Islet precursor cell (in vitro differentiated cells): ENCODE results near the gene PARD3B.

Experiments
- DNase-seq: peaks from one replicate; pipeline ENCODE4 v3.0.0-alpha.2; 2018

The PARD3B gene

DNA sequence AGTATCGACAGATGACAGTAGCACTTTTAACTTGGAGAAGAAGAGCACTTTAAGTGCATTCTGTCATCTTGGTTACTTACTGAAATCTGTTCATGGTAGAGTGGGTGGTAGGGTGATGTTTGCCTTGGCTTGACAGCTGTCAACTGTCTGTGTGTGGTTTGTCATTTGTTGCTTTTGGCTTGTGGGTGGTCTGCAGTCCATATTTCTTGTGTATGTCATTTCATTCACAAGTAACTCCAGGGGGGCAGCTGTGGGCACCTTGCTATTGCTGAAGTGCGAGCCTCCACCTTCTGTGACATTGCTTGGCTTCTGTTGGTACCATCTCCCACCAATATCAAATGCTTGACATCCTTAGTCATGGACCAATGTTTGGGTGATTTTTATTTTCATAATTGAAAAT lies 825.5 kb downstream of the PARD3B start:
- DNase-seq = no peak

DNA sequence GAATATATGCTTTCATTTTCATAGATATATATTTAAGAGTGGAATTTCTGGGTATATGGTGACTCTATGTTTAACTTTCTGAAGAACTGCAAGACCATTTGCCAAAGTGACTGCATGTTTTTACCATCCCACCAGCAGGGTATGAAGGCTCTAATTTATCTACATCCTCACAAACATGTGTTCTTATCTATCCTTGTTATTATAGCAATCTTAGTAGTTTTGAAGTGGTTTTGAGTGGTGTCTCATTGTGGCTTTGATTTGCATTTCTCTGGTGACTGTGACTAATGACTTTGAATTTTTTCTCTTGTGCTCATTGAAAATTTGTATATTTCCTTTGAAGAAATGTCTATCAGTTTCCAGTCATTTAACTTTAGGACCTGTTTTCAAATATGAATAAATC lies 826.9 kb downstream of the PARD3B start:
- no peak for DNase-seq

DNA sequence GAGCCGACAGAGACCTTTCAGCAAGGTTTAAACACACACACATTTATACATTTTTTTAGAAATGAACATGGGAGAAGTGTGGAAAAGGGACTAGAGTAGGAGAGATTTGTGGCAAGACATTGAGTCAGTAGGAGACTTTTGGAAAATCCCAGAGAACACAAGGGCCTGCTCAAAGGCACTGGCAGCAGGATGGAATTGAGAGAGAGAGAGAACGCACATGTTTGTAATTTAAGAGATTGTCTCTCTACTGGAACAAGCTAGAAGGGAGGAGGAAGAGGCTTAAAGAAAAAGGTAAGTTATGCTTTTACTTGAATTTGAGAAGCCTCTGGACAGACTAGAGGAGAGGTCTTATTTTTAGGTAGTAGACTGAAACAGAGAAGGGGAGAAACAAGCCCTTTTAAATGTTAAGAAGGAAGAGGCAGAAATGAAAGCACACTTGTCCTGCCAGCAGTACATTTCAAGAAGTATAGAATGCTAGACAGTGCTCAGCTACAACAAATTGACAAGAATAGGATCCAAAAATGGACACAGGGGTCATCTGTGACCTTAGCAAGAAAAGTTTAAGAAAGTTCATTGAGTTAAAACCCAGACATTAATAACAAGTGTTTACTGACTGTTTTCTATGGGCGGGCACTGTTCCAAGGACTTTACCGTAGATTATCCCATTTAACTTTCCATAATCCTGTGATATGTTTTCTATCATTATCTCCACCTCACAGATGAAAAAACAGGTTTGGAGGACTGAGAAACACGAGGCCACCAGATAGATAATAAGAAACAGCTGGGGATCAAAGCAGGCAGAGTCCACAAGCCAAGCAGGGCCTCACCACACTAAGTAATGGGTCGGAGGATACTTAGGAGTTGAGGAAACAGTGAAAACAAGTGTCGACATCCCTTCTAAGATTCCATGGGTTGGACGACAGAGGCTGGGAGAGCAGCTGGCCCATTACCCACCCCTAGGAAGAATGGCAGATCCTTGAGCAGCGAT lies 830.5 kb downstream of the PARD3B start:
- no peak for DNase-seq

DNA sequence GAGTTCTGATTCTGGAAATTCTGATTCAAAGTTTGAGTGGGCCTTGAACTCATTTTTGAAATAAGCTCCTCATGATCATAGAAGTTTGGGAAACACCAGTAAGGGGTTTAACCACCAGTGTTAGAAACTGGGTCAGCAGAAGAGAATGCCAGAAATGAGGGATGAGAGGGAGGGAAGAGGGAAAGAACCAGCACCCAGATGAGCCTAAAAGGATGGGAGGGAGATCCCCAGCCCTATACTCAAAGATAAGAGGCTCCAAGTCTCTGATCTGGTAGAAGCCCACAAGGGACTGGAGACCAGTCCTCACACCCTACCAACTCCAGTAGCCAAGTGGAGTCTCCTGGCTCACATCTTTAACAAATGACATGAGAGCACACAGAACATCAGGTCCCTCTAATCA lies 832.0 kb downstream of the PARD3B start:
- DNase-seq = no peak

DNA sequence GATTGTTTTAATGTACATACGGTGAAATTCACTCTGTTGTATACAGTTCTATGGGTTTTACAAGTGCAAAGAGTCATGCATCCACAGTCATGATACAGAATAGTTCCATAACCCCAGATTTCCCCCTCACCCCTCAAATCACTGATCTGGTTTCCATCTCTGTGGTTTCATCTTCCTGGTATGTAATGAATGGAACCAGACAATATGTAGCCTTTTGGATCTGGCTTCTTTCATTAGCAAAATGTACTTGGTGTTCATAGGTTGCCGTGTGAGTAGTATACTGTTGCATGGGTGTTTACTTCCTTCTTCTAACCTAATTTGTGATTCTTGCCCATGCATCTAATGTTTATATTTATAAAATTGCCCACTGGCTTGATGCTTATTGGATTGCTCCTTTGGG lies 838.3 kb downstream of the PARD3B start:
- DNase-seq = no peak

DNA sequence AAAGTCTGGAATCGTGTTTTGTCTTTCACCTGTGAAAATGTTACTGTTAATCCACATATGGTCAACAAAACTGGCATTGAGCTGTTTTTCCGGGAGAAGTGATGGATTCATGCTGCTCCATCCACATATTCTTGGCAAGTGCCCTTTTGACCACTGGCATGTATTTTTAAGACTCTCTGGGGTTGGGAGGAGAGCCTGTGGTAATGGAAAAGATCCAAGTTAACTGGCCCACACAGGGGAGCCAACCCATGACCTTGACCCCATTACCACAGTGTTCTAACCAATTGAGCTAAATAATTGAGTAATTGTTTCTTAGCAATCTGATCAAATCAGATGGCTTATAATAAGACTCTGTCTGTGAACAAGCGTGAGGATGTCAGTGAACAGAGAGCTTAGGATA lies 840.8 kb downstream of the PARD3B start:
- DNase-seq = no peak

DNA sequence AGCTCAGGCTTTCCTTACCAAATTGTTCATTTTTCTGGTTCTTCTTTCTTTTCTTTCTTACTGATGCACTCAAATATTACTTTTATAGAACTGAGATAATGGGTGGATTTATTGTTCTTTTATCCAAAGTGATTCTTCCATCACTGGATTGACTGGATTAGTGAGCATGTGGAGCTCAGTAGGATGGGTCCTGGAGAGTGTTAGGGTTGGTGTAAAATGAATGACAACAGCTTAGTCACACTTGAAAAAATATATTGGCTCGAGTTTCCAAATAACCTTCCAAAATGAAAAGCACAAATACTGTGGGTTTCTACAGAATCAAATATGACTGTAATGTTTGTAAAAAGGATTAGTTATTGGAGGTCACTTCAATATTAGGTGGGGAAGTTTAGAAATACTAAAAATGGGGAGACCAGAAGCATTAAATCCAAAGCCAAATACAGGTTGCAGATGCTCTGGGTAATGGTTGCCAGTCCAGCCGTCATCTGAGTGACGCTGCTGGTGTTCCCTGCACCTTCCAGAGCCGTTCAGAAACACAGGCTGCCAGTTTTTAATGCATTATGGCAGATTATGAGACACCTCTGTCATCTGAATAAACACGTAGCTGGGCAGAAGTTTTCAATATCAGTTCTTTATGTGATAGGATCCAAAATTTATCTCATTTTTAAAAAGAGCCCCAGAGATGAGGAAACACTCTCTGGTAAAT lies 842.2 kb downstream of the PARD3B start:
- no peak for DNase-seq

DNA sequence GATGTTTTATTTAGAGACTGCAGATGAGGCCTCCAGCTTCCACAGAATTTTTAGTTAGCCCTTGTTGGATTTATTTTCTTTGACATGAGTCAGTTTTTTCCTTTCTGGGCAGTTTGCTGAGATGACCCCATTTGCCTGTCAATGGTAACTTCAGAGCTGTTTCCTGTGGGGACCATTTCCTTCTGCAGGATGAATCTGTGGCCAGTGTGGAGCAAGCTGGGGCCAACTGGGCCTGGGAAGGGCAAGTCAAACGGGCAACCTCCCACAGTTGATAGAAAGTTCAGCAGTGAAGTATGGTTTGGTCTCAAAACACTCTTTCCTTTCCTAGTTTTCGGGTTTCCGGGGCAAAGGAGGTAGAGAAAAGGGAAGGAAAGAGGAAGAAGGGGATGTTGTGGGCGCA lies 845.6 kb downstream of the PARD3B start:
- DNase-seq = no peak

DNA sequence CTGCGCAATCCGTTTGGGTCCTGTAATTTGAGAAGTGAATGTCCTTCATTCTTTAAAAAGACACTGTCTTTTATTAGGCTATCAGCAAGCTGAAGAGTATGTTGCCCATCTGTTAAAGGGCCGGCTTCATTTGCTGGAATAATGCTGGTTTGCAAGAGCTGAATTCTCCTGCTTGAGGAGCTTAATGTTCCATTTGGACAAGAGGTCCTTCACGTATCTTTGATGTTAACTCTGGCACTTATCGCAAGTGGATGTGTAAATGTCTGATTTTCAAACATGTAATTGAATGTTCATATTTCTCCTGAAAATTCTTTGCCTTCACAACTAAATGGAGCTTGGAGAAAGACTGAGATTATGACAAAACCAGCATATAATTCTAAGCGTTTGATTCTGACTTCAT lies 856.2 kb downstream of the PARD3B start:
- DNase-seq = no peak

DNA sequence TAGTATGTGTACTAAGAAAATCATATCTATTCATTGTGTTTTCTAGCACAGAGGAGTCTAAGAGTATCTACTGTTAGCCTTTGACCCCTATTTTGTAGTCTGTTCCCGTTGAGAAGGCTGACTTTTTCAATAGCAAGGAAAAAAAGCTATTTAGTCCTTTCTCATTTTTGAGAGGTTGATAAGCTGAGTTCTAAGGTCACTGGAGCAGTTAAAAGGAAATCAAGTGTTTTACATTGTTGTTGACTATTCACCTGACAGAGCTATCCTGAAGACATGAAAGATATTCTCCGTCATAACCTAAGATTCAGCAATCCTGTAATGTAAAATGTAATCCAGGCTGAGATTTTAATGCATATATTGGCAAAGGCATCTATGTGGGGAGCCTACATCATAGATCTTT lies 856.7 kb downstream of the PARD3B start:
- no peak for DNase-seq

DNA sequence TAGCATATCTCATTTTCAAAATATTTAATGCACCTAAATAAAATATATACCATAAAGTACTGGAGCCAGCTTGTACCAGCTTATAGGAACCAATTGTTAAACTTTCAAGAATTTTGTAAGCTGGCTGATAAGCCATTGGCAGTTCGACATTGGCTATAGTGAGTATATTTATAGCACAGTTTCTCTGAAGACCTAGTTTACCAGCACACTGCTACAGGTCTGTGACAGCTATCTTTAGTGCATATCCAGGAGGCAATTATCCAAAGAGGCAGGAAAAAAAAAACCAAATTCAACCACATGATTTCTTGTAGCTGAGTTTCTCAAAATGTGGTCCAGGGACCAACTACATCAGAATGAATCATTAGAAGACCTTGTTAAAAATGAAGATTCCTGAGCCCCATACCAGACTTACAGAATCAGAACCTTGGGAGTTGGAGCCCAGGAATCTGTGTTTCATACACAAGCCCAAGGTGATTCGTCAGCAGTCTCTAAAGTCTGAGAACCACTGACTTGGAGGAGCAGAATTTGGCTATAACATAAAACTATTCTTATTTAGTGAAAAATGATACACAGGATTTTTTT lies 858.1 kb downstream of the PARD3B start:
- no peak for DNase-seq

DNA sequence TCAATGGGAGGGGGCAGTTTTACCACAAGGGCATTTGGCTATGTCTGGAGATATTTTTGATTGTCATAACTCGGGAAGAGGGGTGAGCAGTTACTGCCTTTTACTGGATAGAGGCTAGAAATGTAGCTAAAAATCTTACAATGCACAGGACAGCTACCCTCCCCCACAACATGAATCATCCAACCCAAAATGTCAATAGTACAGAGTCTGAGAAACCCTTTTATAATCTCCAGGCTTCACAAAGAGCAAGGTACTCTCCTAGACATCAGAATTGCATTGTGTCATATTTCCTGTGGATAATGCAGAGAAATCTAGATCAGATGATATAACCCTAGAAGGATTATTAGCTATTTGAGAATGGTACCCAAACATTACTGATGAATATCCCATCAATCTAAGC lies 859.9 kb downstream of the PARD3B start:
- no peak for DNase-seq

DNA sequence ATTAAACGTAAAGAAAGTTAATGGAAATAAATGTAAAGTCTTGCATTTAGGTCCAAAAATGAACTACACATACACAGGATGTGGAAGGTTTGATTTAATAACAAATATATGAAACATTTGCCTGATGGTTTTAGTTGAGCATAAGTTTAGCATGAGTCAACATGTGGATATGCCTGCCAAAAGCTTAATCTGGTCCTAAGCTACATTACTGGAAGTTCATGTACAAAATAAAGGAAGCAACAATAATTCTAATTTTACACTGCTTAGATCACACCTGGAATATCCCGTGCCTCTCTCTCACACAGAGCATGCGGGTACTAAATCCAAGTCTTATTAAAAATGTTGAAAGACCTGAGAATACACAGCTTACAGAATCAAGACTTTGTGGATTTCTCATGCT lies 860.5 kb downstream of the PARD3B start:
- no peak for DNase-seq

DNA sequence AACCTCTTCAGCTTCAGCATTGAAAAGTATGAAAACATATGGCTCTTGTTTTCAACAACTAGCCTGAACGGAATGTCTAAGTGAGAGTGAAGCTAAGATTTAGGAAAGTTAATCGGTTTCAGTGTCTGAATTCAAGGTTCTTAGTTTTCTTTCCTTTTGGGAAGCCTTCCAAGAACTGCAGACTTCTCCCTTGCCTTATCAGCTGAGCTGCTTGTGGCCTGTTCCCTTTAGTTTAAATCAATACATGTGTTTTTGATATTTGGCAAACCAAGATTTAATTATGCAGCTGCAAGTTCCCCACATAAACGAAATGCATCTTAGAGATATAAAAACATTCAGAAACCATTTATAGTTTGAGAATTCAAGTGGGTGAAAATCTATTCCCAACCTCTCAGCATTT lies 862.7 kb downstream of the PARD3B start:
- no peak for DNase-seq

DNA sequence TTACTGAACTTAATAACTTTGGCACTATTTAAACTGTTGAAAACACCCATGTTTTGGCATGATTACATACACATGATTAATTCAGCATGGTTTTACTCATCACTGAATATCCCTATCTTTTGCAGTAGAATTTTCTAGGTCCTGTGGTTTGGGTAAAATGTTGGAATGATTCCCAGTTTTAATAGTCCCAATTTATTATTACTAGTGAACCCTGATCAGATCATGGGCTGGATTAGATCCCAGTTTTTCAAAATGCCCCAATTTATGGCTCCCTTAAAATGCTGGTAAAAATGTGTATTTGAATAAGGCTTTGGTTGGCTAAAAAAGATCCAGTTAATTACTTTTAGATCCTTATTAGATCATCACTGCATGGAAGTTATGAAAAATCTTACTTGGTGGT lies 863.4 kb downstream of the PARD3B start:
- no peak for DNase-seq

DNA sequence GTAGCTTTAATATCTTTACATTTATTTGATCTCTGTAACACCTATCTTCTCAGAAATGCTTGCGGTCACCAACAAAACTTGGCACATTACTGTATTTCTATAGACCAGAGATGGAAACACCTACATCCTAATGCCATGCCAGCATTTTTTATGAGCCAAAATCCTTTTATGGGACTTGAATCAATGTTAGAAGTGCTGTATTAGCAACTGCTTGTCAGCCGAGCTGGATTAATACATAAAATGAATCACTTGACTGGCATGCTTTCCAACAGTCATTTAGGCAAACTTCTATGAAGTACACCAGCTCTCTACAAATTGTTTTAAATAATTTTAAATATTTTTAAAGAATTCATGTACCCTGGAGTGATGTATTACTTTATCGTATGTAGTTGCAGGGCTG lies 864.1 kb downstream of the PARD3B start:
- no peak for DNase-seq

DNA sequence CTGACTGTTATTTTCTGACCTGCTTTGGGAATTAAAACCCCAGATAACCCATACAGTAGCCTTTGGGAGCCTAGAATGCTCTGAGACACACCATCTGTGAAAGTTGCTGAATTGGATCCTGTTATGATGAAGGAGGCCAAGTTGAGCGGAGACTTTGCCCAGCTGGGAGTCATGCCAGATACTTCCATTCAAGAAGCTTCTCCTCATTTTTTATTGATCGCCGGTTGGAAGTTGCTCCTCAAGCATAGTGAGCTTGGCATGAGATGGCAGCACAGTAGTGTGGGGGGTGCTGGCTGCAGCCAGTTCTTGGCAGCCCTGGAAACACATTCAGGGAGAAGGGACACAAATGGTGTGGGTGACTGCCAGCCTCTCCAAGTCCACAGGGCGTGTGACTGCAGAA lies 866.3 kb downstream of the PARD3B start:
- DNase-seq = no peak

DNA sequence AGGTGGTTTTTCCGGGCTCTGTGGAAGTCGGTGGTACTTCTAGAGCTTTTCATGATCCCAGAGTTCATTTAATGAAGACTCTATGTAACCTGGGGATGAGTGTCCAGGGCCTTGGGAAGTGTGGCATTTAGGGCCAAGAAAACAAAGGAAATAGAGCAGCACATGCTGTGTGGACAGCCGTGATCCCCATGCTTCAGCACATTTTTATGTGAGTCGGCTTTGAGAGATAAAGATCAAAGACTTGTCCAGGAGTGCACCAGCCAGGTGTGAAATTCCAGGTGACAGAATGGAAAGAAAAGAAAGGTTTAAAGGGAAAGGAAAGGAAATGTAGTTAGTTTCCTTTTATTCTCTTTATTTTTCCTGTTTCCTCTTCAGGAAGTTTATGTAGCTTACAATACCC lies 879.1 kb downstream of the PARD3B start:
- DNase-seq = peak; percentile 57

DNA sequence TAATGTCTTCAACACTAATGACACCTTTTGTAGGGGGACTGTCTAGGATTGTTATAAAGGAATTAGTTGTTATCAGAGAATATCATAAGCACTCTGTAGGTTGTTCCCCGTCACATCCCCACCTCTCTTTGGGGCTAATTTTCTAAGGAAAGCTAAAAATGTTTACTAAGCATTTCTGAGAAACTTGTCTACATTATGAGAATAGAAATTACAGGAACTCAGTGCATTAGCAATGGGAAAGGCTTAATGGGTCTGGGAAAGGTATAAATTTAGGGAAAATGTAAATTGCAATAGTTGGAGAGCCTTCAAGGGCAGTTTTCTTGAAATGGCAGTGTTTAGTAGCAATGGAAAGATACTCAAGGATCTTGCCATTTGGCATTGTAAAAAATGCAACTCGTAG lies 879.8 kb downstream of the PARD3B start:
- DNase-seq = no peak

DNA sequence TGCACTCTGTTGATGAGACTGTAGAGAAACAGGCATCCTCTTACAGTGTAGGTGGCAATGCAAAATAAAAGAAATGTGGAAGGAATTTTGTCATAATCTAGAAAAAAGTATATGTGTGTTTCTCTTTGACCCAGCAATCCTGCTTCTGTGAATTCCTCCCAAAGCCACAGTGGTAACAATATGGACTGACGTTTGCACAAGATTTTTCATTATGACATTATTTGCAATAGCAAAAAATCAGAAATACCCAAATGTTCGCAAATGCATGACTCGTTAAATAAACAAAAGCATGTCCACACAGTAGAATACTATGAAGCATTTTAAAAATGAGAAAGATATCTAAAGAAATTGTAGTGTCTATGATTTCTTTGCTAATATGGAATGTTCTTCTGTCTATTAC lies 881.8 kb downstream of the PARD3B start:
- DNase-seq = no peak

DNA sequence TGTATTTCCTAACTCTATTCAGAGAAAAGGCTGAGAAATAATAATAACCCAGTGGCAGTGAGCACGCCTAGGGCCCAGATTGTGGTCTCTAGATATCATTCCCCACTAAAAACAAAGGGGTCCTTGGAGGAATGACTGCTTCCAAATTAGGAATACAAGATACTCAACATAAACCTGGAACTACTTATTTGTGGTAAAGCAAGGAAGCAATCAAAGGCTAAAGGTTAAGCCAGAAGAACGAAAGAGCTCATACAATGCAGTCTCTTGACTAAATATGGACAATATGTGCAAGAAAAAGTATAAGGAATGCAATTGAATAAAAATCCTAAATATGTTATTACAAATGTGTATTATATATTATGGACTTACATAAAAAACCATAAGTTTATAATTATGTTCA lies 883.5 kb downstream of the PARD3B start:
- no peak for DNase-seq

DNA sequence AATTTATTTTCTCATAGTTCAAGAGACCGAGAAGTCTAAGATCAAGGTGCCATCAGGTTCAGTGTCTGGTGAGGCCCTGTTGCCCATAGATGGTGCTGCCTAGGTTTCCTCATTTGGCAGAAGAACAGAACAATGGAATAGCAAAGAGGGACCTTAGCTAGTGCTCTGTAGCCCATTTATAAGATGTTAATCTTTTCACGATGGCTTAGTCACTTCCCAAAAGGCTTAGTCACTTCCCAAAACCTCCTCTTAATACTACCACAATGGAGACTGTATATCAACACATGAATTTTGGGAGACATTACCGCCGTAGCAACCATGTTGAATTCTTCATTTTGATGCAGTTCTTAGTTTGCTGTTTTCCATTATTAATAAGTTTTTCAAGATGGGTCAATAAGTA lies 890.7 kb downstream of the PARD3B start:
- no peak for DNase-seq

DNA sequence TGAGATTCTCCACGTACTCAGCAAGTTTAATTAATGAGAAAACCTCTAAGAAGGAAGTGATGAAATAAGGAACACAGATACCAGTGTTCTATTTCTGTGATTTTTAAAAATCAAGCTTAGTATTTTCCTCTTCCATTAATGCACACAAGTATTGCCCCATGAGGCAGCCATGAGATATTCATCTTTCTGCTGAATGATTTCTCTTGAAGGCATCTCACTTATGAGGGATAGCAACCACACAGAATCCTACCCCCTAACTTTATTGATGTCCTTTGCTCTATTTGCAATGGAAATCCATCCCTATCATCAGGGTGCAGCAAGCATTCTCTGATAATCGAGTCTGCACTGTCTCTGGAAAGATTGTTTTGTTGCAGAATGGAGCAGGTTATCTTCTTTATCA lies 893.0 kb downstream of the PARD3B start:
- DNase-seq = no peak

DNA sequence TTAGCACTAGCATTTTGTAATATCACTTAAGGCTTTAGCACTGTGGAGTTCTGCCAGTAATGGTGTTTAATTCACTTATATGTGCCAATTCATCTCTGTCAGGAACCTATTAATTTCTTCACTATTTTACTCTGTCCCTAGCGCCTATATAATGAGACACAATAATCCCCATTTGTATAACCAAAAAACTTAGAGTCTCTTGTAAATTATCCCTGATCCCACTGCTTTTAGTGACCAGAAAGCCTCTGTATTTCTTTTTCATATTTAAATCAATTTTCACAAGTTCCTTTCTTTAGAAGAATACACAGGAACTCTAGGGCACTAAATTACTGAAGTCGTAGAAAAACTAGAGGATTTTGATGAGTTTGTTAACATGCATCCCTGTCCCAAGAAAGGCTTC lies 894.3 kb downstream of the PARD3B start:
- no peak for DNase-seq
